GM18868 (cell line): ENCODE measurements around the gene APOBEC4.

Experiments
- ATAC-seq: cut with Tn5 transposase; IDR thresholded peaks from one replicate; pipeline ENCODE4 v1.9.1; 2021; ENCODE audit warnings: mild to moderate bottlenecking, moderate library complexity; ENCODE audit not compliant: unreplicated experiment

APOBEC4 gene

DNA sequence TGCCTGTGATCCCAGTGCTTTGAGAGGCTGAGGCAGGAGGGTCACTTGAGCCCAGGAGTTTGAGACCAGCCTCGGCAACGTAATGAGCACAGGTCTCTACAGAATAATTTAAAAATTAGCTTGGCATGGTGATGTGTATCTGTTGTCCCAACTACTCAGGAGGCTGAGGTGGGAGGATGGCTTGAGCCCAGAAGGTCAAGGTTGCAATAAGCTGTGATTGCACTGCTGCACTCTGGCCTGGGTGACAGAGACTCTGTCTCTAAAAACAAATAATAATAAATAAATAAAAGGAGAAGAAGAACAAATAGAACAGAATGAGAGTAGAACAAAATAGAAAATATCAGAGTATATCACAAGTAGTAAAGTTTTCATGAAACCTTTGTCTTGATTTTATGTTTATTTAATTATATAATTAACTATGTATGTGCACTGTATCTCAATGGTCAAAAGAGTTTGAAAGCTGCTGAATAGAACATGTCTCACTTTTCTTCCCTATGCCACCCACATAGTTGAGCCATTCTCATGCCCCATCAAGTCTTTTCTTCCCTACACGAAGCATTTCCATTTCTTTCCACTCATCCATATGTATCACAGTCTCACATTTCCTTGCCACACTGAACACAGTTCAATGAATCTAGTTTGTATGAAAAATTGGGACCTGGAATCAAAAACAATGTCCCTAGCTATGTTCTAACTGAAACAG is 22.9 kb upstream of the APOBEC4 start:
- no peak for ATAC-seq

DNA sequence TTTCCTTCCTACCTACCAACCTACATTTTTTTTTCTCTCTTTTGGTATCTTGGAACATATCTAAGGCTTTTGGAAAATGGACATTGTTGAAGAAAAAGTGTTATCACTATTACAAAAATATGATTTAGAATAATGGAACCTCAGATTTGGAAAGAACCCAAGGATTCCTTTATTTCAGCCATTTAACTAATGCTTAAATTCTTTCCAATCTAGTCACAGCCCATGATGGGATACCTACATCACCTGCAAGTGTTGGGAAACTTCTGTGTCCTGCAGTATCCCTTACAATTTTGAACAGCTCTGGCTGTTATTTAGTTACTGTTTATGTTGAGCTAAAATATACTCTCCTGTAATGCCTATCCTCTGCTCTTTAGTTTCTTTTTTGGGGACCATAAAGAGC is 22.3 kb upstream of the APOBEC4 start:
- no peak for ATAC-seq

DNA sequence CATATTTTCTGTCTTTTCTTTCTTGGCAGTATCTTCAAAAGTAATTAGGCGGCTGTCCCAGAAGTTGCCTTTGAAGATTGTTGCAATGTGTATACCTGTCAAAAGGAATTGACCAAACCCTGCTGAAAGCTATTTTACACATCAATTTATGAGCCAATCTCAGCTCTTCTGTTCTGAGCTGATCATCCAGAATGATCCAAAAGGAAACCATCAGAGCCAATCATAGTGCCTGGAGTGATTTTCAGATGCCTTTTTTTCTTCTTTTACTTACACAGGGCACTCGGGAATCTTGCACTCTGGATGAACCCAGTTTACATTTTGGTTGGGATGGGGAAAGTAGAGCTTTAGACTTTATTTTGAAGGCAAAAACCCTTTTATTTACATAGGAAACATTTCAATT is 21.8 kb upstream of the APOBEC4 start:
- no peak for ATAC-seq

DNA sequence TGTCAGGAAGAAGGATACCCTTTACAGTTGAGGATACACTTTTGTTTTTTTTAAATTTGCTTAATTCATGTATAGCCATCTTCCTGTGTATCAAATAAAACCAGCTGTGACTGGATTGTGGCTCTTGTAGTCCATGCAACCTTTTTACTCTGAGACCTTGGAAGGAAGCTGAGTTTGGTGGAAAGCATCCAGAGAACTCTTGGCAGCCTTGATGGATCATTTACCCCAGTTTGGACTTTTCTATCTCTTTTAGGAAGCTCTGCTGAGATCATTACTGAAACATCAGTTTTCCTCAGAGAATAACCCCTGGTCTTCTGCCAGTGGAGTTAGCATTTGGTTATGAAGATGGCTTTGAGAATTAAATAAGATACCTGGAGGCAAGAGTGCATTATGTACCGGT is 21.2 kb upstream of the APOBEC4 start:
- no peak for ATAC-seq

DNA sequence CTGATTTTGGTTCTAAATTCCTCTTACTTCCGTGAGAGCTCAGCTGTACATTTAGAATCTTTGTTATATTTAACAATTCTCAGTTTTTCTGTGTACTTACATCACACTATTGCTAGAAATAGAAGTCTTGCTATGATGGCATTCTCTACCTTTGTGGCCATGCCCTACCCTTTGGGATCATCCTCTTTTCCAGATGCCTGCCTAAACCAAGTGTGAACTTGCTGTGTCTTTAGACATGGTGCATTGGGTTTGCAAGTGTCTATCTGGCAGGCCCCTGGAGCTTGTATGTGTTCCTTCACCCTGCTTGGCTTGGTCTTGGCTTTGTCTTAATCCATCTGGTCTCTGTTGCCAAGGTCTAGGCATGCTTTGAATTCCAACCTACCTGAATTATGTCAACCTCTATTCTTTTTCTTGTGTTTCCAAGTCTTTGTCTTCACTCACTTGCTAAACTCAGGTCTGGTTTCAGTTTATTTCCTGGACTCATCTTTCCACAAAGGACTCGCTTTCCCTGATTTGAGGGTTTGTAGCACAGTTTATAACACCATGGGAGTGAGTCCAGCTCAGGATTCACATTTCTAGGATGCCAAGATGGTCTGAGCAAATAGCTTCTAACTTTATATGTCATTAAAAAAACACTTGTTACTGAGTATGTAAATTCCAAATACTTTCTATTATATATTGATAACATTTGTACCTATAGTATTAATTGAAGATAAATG is 20.6 kb upstream of the APOBEC4 start:
- ATAC-seq: no peak

DNA sequence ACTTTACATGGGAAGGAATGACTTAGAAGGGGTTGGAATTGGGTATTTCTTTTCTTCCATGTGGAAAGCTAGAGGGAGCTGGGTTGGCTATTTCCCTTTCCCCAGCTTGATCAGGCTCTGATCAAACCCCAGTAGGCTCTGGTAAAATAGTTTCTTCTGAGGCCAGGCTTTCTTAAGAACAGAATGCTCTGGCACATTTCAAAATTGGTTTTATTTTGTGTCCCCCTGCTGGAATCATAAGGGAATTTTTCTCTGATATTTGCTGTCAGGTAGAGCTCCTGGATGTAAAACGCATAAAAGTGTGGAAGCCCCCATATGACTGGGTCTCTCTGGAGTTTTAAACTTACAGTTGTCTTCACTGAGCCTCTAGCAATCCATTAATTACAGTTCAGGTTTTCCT is 17.1 kb upstream of the APOBEC4 start:
- no peak for ATAC-seq

DNA sequence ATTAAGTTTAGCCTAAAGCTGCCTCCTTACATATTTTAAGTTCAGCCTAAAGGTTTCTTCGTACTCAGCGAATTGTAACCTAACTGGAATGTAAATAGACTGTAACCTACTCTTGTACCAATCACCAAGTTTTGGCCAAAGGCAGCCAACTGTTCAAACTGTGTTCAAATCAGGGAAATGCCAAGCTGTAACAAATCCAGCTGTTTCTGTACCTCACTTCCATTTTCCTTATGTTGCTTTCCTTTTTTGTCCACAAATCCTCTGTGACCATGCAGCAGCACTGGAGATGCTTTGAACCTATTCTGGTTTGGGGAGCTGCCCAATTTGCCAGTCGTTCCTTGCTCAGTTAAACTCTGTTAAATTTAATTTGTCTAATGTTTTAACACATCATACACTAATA is 3.2 kb upstream of the APOBEC4 start:
- ATAC-seq: no peak

DNA sequence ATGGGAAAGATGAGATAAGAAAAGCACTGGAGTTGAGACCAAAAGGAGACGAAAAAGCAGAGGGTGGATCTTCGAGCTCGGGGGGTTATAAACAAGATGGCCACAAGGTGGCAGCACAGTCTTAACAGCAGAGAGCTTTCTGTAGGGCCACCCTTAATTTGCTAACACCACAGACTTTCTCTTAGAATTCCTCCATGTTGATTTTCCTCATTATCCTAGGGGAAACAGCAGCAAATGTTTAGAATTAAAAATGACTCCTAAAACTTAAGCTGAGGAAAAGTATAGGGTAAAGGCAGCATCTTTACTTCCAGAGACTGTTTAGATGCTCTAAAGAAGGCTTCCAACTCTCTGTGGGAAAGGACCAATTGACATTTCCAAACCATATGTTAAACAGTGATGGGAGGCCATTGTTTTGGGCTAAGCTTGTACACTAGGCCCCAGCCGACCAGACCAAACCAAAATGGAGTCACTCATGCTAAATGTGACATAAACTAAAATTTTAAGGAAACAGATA is 2.5 kb upstream of the APOBEC4 start:
- ATAC-seq: peak; percentile 62

DNA sequence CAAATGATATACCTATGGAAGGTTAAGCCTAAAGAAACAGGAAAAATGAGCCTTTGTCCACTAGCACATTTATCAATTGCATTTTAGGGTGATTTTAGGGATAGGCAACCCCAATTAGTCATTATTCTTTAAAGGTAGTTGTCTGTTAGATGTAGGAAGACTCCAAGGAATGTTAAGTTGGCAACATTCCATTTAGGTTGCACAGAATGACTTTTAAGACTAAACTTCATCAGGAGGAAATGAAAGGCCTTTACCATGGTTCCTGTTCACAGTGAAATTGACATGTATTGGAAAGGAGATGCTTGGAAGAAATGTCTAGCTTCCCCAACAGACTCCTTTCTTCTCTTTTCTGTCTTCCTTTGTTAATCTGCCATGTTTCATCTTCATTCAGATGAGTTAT is 1.6 kb upstream of the APOBEC4 start:
- no peak for ATAC-seq

DNA sequence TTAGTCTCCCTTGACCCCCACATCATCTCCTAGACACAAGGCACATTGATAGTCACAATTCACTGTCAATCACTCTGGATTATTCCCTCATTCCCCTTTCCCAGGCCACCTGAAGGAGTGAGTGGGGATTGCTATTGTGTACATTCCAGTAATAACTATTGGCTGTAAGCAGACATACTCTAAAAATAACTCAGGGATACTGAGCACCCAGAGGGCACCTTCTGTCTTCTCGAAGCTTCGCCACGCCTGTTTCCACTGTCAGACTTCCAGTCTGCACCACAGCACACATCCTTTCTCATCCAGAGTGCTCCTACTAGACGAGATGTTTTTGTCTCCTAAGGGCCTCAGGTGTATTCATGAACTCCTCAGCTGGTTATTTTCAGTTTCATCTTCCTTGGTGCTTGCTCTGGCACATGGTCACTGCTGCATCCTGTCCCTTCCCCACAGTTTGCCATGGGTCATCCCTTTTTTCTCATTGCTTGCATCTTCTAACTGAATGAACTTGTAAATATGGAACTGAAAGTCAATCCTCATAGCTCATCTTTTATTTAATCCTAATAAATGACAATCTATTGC is 848 bp upstream of the APOBEC4 start:
- no peak for ATAC-seq

DNA sequence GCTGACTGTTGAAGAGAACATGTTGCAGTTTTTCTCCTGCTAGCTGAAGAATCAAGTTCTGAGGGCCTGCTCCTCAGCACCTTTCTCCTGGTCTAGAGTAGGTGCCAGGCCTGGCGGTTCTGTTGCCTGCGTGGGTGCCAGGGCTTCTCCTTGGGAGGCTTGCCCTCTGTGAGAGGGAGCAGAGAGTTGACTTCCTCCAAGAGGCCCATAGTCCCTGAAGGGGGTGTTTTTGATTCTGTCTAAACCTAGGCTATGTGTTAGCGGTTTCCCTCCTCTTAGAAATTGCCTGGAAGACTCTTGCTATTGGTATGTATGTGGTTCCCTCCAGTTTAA is 312 bp upstream of the APOBEC4 start:
- ATAC-seq: no peak

DNA sequence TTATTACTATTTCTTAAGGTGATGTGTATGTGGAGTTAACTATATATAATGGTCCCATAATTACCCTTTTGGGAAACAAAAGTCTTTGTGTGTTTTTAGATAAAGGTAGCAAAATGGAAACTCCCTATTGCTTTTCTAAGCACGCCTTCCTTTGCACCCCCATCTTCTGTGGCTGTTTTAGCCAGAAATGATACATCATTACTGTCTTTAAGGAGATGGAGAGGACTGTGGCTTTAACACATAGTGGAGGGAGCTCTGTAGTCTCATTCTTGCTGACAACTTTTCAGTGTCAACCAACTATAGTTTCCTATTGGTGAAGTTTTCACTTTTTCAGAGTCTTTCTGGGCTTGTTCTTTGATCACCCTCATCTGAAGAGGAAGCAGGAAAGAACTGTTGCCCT is 1.0 kb downstream of the APOBEC4 start:
- ATAC-seq: peak; percentile 59

DNA sequence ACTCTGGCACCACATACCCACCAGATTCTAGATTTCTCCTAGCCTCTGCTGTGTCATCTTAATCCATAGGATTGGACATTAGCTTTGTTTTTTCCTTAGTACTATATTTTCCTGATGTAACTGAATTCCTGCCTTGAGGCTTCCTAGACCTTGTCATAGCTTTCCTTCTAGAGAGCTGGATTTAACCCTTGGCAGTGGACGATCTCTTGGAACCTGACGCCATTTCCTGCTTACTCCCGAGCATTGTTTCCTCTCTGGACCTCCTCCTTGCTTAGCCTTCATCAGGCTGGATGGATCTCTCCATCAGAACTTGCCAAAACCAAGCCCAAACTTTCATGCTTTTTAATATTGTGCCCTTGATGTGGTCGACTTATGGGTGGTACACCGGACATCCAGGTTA is 1.5 kb downstream of the APOBEC4 start:
- no peak for ATAC-seq

DNA sequence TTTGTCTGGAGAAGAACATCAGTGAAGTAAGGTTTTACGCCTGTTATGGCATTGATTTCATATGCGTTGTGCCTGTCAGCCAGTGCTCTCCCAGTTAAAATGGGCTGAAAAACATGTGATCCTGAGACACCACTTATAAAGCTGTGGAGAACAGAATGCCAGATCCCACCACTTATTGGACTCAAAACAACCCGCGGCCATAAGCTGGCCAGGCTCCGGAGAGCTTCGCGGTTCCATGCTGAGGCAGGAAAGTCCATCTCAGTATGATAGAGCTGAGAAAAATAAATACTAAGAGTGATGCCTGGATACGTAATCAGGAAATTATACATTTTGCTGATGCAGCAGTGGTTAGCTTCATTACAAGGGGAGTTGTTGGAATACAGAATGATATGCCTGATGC is 5.1 kb downstream of the APOBEC4 start:
- no peak for ATAC-seq

DNA sequence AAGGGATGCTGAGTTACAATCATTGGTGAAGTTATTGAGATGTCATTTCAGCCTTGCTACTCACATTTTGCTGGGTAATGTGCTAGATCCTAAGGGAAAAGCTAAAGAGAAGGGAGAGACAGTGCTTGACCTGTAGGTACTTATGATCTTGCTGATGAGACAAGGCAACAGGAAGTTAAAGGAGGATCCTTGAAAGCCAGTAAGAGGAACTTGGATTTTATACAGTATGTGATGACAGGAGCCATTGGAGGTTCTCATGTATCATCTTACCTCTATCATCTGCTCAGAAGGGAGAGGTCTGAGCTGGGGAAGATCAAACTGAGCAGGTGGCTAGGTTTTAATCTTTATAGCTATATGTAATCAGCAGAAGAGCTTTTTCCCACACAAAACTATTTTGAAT is 6.3 kb downstream of the APOBEC4 start:
- ATAC-seq: no peak

DNA sequence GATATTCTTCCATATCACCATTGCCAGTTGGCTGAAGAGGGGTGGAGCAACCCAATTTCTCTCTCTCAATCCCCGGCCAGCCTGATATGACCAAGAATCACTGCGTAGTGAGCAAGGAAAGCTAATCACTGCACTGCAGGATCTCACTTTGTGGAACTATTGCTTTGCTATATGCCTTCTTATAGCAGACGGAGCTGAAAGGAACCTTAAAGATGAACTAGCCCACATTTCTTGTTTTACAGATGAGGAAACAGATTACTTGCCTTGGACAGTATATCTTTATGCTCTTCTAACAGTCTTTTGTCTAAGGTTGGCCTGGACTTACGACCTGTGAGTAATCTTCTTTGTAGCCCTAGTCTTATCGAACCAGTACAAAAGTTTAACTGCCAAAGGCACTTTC is 7.6 kb downstream of the APOBEC4 start:
- ATAC-seq: no peak

DNA sequence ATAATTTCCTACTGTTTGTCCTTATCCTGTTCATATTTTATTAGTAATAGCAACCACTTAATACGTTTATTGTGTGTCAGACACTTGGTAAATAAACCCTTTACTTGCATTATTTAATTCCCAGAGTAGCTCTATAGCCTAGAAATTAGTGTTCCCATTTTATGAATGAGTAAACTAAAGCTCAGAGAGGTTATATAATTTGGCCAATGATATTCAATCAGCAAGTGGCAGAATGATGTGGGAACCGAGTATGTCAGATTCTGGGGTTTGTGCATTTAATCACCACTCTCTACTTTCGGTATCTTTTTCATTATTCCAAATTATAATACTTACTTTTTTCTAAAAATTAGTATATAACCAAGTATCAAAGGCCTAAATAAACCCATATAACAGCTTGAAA is 10.9 kb downstream of the APOBEC4 start:
- ATAC-seq: no peak

DNA sequence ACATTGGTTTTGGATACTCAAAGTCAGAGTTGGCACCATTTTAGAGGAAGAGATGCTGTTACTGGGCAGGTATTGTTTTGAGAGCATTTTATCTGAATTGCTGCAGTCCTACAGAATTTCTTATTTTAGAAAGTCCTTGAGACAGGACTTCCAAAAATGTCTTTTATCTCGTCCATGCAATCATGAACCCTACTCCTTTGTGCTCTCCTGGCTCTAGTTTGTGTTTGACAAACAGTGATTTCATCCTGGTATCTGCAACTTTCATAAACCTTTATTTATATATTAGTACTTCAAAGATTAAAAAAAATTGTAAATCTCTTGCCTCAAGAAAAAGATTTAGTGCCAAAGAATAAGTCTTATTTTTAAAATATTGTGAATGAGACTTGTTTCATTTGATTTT is 12.9 kb downstream of the APOBEC4 start:
- ATAC-seq: no peak

DNA sequence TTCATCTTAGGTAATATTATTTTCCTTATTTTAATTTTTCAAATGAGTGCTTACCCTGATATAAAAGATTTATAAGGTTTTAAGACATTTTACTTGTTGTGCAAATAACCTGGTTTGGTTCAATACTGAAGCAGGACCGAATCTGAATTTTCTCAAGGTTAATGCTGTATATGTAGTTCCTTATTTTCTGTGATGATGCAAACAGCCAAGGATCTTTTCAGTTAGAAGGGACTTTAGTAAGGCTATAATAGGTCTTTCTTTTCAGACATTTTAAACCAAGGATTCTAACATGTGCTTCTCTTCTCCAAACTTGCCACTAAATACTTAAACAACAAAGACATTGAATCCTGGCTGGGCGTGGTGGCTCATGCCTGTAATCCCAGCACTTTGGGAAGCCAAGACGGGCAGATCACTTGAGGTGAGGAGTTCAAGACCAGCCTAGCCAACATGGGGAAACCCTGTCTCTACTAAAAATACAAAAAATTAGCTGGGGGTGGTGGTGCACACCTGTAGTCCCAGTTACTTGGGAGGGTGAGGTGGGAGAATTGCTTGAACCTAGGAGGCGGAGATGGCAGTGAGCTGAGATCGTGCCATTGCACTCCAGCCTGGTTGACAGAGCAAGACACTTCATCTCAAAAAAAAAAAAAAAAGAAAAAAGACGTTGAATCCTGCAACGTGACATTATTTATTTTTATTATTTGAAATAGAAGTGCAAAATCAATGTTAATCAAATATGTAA is 14.3 kb downstream of the APOBEC4 start:
- no peak for ATAC-seq

DNA sequence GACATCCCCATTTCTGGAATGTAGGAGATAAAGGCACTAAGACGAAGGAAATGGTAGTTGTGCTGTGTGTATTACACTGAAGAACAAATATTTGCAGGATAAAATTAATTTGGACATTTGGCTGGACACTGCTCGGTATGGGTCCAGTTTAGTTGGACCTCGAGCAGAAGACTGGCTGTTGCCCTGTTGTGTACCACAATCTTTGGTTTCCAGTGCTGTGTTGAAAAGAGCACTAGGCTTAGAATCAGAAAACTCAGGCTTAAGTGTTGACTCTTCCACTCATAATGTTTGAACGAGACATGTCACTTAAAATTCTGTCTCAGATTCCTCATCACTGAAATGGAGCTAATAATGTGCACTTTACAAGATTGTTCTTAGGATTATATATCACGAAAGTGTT is 16.3 kb downstream of the APOBEC4 start:
- no peak for ATAC-seq

DNA sequence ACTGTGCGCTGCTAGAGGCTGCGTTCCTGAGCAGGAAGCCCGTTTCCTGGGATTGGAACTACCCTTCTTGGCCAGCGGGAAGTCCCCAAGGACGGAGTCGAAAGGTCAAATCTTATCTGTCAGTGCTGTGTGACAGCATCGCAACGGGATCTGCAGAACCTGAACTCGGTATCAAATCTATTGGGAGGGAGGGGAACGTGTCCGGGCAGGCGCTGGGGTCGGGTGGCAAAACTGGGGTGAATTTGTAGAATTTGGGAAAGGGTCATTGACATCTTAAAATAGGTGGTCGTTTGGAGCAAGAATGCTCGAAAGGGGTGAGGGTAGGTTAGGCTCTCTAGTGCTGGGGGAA is 16.8 kb downstream of the APOBEC4 start:
- ATAC-seq: no peak
